IPS DF 6.9 (cell line): ENCODE results near the gene MON2.
"Not testable (repeated sequence)": the region's sequence is repeated elsewhere in the genome, so short reads cannot be mapped to it uniquely, and the experiment has no call there.

ENCODE experiments used
- DNase-seq: peaks from one replicate; pipeline ENCODE4 v3.0.0-alpha.2; 2013; ENCODE audit warnings: low read depth, low spot score
- H3K27ac ChIP-seq: one replicate; pipeline ENCODE4 v1.5.1; 2013; ENCODE audit warnings: low read length, control low read depth
- H3K27me3 ChIP-seq: 2 replicates; pipeline ENCODE4 v1.6.1; 2013; ENCODE audit warnings: mild to moderate bottlenecking, low read length; ENCODE audit not compliant: control insufficient read depth, insufficient read depth
- H3K36me3 ChIP-seq: 2 replicates; pipeline ENCODE4 v1.6.1; 2013; ENCODE audit warnings: low read length; ENCODE audit not compliant: control insufficient read depth, insufficient read depth
- H3K4me1 ChIP-seq: 2 replicates; pipeline ENCODE4 v1.6.1; 2013; ENCODE audit warnings: low read length; ENCODE audit not compliant: control insufficient read depth, insufficient read depth
- H3K4me3 ChIP-seq: 2 replicates; pipeline ENCODE4 v1.5.1; 2013; ENCODE audit warnings: mild to moderate bottlenecking, low read length
- H3K9me3 ChIP-seq: 2 replicates; pipeline ENCODE4 v1.6.1; 2013; ENCODE audit warnings: low read length, inconsistent platforms; ENCODE audit not compliant: control insufficient read depth, insufficient read depth
- WGBS: extraction: QIAGEN DNeasy Blood & Tissue Kit; methylation state at CpG from one replicate; pipeline ENCODE4 v1.1.7; 2013; ENCODE audit warnings: mixed read lengths, missing lambda C conversion rate; ENCODE audit not compliant: insufficient read length, insufficient coverage; 5-methylcytosine and 5-hydroxymethylcytosine counted together

Gene MON2

DNA sequence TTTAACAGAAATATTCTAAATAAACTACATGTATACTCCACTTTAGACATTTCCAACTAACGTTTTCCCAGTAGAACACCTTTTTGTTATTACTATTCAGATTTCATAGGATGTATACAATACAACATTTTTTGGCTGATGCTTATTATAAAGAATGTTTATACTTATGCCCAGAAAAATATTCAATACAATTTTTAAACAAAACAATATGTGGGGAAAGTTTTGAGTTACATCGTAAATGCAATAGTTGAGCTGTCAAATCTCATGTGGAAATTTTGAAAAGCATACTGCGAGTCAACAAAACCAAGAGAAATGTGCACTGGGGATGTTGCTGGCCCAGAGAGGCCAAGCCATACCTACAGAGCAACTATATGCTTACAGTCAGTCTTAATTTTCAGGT lies 18.2 kb upstream of the MON2 start:
- no CpG with 5 or more reads among the region's 3 CpGs for WGBS

DNA sequence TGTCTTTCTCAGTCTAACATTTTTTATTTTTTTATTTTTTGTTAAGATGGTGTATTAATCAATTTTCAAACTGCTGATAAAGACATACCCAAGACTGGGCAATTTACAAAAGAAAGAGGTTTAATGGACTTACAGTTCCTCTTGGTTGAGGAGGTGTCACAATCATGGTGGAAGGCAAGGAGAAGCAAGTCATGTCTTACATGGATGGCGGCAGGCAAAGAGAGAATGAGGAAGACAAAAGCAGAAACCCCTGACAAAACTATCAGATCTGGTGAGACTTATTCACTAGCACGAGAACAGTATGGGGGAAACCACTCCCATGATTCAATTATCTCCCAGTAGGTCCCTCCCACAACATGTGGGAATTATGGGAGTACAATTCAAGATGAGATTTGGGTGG lies 11.2 kb upstream of the MON2 start:
- H3K36me3 ChIP-seq, H3K27me3 ChIP-seq, H3K4me1 ChIP-seq, H3K9me3 ChIP-seq, H3K4me3 ChIP-seq, DNase-seq, H3K27ac ChIP-seq: not testable (repeated sequence)
- WGBS, result no CpG with 5 or more reads among the region's 2 CpGs

More for the DNA sequence above, 18.2 kb upstream of the MON2 start:
- Histone ChIP-seq H3K27ac (no peak overlapping the region), H3K4me1 (no peaks in the 10 kb centered on the region), H3K4me3 (no peak overlapping the region), H3K36me3 (no peaks in the 10 kb centered on the region), H3K27me3 (no peaks in the 10 kb centered on the region), H3K9me3 (no peaks in the 10 kb centered on the region)
- DNase-seq, result no peak

DNA sequence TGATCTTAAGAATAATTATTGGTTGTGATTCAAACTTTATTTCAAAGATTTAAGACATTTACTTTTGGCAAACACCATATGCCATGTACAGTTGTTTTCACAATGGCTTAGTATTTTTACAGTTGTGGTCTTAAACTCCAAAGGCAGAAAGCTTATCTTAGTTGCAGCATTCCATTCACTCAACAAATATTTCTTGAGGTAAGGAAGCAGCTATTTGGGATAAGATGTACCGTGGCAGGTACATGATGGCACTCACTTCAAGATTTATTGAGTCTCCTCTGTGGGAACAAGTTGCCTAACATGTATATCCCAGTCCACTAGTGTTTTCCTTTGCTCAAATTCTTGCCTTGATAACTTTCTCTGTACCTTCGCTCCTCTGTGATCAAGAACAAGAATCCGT lies 8.0 kb upstream of the MON2 start:
- H3K4me1 ChIP-seq, result no peaks in the 10 kb centered on the region
- no CpG with 5 or more reads among the region's 3 CpGs for WGBS
- H3K27me3 ChIP-seq, result no peaks in the 10 kb centered on the region
- H3K36me3 ChIP-seq, result no peaks in the 10 kb centered on the region
- H3K4me3 ChIP-seq, result no peak overlapping the region
- no peak overlapping the region for H3K27ac ChIP-seq
- no peaks in the 10 kb centered on the region for H3K9me3 ChIP-seq
- no peak for DNase-seq

DNA sequence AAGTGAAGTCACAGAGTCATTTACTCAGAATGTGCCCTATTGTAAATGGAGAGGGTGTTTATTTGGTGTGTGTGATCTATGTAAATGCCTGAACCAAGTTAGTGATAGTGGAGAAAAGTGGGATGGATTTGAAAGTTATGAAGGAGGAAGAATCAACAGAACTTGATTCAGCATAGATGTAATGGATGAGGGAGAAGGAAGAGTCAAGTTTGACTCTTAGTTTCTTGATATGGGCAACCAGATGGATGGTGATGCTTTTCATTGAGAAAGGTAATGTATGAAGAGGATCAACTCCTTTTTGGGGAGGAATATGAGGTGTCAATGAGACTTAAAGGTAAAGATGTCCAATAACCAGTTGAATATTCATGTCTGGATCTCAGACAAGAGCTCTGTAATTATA lies 6.7 kb upstream of the MON2 start:
- Histone ChIP-seq H3K9me3 (no peaks in the 10 kb centered on the region), H3K36me3 (no peaks in the 10 kb centered on the region), H3K27ac (no peak overlapping the region), H3K4me3 (no peak overlapping the region), H3K27me3 (no peaks in the 10 kb centered on the region), H3K4me1 (no peaks in the 10 kb centered on the region)
- no peak for DNase-seq

- H3K9me3 ChIP-seq, H3K27ac ChIP-seq, DNase-seq, H3K4me1 ChIP-seq, H3K36me3 ChIP-seq, H3K4me3 ChIP-seq, H3K27me3 ChIP-seq: not testable (repeated sequence)
- WGBS, result no CpG with 5 or more reads among the region's 32 CpGs
Observed at GRCh38 chr12:62461171-62461837, 5.3 kb upstream of the MON2 start.

- no CpG with 5 or more reads among the region's 7 CpGs for WGBS
- not testable (repeated sequence) for H3K27ac ChIP-seq, H3K36me3 ChIP-seq, H3K4me1 ChIP-seq, DNase-seq, H3K4me3 ChIP-seq, H3K9me3 ChIP-seq, H3K27me3 ChIP-seq
Observed at GRCh38 chr12:62463252-62463651, 3.4 kb upstream of the MON2 start.

- DNase-seq, result no peak
- Histone ChIP-seq H3K4me1 (no peaks in the 10 kb centered on the region), H3K27me3 (no peaks in the 10 kb centered on the region), H3K27ac (no peak overlapping the region), H3K4me3 (peak overlapping the region; percentile 92; the same call in 1 of the 2 replicates), H3K9me3 (no peaks in the 10 kb centered on the region), H3K36me3 (no peaks in the 10 kb centered on the region)
- WGBS, result no CpG with 5 or more reads among the region's 16 CpGs
Observed at GRCh38 chr12:62466018-62466593, 520 bp upstream of the MON2 start.

GRCh38 chr12:62468397-62468796 lies 1.8 kb downstream of the MON2 start:
- Histone ChIP-seq H3K27me3 (no peaks in the 10 kb centered on the region), H3K4me1 (no peaks in the 10 kb centered on the region), H3K4me3 (no peak overlapping the region), H3K27ac (no peak overlapping the region), H3K9me3 (no peaks in the 10 kb centered on the region), H3K36me3 (no peaks in the 10 kb centered on the region)
- no CpG with 5 or more reads among the region's 2 CpGs for WGBS
- DNase-seq, result no peak

- Histone ChIP-seq H3K27me3 (no peaks in the 10 kb centered on the region), H3K4me3 (no peak overlapping the region), H3K4me1 (no peaks in the 10 kb centered on the region), H3K27ac (no peak overlapping the region), H3K9me3 (no peaks in the 10 kb centered on the region), H3K36me3 (no peaks in the 10 kb centered on the region)
- WGBS, result no CpG with 5 or more reads among the region's 8 CpGs
- DNase-seq, result no peak
Observed at GRCh38 chr12:62468935-62469334, 2.3 kb downstream of the MON2 start.

DNA sequence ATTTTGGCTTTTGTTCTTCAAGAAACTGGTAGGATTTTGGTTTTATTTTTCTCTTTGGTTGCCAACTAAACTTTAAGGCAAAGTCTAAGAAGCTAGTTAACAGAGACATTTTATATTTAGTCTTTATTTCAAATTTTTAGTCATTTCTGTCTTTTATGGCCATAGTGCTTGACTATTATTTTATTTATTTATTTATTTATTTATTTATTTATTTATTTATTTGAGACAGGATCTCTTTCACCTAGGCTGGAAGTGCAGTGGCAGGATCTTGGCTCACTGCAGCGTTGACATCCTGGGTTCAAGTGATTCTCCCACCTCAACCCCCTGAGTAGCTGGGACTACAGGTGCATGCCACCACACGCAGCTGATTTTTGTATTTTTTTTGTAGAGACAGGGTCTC lies 3.1 kb downstream of the MON2 start:
- Histone ChIP-seq H3K4me3 (no peak overlapping the region), H3K36me3 (no peaks in the 10 kb centered on the region), H3K27ac (no peak overlapping the region), H3K4me1 (no peaks in the 10 kb centered on the region), H3K9me3 (no peaks in the 10 kb centered on the region), H3K27me3 (no peaks in the 10 kb centered on the region)
- no CpG with 5 or more reads among the region's 2 CpGs for WGBS
- DNase-seq, result no peak

GRCh38 chr12:62471734-62472133 lies 5.1 kb downstream of the MON2 start:
- no peak for DNase-seq
- no peaks in the 10 kb centered on the region for H3K4me1 ChIP-seq
- no peaks in the 10 kb centered on the region for H3K27me3 ChIP-seq
- no CpG with 5 or more reads among the region's 4 CpGs for WGBS
- no peak overlapping the region for H3K4me3 ChIP-seq
- H3K9me3 ChIP-seq, result no peaks in the 10 kb centered on the region
- H3K27ac ChIP-seq, result no peak overlapping the region
- no peaks in the 10 kb centered on the region for H3K36me3 ChIP-seq
